GM12872 (cell line): ENCODE measurements around the gene CISTR.

Experiments
- TF ChIP-seq, protein P1 (sequence below): IDR thresholded peaks from 3 replicates; pipeline ENCODE4 v1.5.1; 2011; ENCODE audit warnings: low read depth, mild to moderate bottlenecking, low read length, moderate library complexity; ENCODE audit not compliant: insufficient read depth

Gene CISTR

DNA sequence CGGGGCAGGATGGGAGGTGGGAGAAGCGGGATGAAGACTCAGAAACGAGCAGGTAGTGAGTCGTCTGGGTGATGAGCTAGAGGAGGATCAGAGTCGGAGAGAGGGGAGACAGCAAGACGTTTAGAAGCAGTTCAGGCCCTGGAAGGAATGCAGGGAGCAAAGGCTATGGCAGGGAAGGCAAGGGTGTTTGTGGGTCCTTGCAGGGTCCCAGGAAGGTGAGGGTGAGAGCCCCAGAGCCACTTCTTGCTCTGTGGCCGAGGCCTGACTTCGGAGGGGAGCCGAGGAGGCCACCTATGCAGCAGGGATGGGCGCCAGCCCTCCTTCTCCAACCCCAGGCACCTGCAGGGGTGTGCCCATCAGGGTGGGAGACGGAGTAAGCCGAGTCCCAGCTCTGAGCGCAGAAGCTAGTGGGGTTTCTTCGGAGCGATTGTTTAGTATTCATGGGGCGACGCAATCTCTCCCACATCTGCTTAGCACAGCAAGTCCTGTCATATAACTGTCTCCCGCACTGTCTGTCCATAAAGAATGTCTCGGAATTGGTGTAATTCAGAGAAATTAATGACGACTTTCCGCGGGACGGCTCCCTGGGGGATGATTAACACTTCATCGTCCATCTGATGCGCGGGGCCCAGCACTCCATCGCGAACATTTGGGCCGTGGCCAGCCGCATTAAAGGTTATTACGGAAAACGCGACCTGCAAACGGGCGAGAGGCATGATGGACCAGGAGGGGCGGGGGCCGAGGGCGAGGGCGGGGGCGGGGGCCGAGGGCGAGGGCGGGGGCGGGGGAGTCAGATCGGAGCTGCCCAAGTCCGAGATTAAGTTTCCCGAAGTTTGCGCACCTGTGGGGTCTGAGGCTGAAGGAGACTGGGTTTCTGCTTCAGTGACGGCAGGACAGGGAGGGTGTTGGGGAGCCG is 12.3 kb downstream of the CISTR start:
- TF ChIP-seq, protein P1, sequence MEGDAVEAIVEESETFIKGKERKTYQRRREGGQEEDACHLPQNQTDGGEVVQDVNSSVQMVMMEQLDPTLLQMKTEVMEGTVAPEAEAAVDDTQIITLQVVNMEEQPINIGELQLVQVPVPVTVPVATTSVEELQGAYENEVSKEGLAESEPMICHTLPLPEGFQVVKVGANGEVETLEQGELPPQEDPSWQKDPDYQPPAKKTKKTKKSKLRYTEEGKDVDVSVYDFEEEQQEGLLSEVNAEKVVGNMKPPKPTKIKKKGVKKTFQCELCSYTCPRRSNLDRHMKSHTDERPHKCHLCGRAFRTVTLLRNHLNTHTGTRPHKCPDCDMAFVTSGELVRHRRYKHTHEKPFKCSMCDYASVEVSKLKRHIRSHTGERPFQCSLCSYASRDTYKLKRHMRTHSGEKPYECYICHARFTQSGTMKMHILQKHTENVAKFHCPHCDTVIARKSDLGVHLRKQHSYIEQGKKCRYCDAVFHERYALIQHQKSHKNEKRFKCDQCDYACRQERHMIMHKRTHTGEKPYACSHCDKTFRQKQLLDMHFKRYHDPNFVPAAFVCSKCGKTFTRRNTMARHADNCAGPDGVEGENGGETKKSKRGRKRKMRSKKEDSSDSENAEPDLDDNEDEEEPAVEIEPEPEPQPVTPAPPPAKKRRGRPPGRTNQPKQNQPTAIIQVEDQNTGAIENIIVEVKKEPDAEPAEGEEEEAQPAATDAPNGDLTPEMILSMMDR, result no peak

DNA sequence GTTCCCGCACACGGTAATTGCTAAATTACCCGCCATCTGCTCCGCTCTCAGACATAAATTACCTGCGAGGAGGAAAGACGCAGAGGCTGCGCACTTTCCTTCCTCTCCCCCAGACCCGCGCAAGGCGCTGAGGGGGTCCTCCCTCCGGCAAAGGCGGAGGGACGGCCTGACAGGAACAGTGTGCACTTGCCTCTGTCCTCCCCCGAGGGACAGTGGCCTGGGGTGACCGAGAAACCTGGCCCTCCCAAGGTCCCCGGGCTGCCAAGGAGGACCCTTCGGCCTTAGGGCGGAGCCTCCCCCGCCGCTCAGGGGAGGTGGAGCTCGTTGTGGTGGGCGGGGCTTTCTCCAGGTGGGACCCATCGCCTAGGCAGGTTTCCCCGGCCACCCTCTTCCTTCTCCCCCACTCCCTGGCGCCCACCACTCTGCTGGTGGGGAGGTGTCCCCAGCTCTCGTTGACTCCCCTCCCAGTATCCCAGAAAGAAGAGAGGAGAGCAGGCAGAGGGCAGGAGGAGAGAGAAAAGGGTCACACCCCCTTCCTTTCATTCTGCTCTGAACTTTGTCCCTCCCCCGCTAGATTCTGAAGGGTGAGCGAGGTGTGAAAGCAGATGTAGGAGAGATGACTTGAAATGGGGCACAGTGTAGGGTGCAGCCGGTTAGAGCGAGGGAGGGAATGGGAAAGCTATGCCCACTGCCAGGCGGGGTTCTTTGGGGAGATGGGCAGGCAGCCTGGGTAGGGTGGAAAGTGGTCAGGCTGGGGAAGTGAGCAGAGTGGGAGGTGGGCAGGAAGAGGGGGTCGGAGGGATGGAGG is 13.2 kb downstream of the CISTR start:
- TF ChIP-seq, protein P1, result no peak

DNA sequence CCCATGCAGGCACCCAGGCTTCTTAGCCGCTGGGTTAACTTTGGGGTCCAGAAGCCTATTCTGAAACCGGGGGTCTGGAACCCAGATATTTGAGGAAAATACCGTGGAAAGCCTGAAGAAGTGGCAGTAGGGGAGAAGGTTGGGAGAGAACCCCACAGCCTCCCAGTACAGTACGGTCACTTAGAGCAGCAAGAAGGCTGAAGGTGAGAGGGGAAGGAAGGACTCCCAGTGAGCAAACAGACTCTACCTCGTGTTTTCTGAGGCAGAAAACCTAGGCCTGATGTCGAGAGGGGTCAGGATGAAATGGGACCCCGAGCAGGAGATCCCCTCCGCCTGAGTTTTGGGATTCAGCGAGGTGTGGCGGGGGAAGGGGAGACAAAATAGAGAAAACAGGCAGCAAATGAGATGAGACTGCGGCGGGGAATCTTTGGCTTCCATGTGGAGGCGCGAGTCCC is 13.8 kb downstream of the CISTR start:
- TF ChIP-seq, protein P1, result no peak

DNA sequence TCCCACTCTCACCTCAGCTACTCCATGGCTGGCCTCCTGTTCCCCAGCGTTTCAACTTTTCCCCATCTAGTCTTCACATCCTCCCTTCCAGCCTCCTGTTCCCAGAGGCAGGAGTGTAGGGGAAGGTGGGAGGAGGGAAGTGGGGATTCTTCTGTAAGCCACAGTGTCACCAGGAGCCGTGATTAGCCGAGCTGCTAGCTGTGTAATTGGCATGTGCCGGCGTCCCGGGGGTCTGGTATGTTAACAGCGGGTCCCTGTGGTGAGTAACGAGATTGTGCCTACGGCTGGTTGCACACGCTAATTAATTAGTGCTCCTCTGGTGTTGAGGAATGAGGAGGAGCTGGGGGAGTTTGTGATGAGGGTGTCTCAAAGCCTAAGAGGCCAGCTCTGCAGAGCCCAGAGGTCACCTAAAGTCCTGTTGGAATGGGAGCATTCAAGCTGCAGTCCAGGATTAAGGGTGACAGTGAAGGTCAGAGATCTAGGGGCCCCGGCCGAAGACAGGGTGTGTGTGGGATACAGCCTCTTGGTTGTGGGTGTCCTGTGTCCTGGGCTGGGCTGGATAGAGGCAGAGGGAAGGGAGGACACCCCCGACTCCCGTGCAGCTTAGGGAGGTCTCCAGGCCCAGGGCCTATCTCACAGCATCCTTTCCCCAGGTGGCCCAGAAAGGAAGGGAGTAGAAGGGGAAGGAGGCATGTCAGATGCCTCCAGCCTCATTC is 14.5 kb downstream of the CISTR start:
- TF ChIP-seq, protein P1, result no peak

DNA sequence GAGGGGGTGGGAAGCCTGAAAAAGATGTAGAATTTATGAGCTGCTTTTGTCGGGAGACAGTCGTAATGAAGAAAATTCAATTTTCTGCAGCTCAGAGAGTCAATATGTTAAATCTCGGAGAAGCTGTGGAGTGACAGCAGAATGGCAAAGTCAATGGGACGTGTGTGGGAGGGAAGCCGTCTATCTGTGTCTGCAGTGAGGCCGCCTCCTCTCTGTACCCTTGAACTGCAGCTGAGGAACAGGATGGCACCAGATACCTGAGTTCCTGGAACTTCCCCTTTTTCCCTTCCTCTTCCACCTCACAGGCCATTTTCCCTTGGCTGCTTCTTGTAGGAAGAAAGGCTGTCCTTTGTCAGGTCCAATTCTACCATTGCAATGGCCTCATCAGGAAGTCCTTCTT is 15.2 kb downstream of the CISTR start:
- TF ChIP-seq, protein P1, result no peak

DNA sequence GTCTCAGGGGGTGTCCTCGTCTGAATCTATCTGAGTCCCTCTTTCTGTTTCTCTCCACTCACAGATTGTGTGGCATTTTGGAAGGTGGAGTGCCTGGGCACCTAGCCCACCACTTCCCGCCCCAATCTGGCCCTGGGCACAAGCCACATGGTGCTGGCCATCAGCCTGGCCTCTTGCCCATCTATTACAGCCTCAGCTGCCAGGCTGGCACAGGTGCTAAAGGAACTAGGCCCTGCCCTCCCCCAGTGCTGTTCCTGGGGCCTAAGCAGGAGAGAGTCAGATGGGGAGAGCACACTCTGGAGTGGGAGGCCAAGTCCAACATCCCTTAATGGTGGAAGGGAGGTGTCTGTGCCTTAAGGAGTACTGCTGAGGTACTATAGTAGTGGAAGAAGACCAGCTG is 16.2 kb downstream of the CISTR start:
- TF ChIP-seq, protein P1, result no peak

DNA sequence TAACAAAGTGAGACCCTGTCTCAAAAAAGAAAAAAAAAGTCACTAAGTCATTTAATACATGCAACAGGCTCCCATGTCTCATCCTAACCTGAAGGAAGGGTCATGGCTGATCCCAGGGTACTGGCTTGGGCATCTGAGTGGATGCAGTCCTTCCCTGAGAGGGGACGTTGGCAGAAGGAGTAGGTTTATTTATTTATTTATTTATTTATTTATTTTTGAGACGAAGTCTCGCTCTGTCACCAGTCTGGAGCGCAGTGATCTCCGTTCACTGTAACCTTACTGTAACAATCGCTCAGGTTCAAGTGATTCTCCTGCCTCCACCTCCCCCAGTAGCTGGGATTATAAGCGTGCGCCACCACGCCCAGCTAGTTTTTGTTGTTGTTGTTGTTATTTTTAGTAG is 17.4 kb downstream of the CISTR start:
- TF ChIP-seq, protein P1, result no peak
